ENCODE measurements around the gene ZNF732.

- TF ChIP-seq POLR2A (IDR thresholded peaks at IDR 0.05), result no peak
- TF ChIP-seq, protein P1, sequence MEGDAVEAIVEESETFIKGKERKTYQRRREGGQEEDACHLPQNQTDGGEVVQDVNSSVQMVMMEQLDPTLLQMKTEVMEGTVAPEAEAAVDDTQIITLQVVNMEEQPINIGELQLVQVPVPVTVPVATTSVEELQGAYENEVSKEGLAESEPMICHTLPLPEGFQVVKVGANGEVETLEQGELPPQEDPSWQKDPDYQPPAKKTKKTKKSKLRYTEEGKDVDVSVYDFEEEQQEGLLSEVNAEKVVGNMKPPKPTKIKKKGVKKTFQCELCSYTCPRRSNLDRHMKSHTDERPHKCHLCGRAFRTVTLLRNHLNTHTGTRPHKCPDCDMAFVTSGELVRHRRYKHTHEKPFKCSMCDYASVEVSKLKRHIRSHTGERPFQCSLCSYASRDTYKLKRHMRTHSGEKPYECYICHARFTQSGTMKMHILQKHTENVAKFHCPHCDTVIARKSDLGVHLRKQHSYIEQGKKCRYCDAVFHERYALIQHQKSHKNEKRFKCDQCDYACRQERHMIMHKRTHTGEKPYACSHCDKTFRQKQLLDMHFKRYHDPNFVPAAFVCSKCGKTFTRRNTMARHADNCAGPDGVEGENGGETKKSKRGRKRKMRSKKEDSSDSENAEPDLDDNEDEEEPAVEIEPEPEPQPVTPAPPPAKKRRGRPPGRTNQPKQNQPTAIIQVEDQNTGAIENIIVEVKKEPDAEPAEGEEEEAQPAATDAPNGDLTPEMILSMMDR (IDR thresholded peaks at IDR 0.05), result no peak
Measured at GRCh38 chr4:336099-336892, 31.0 kb upstream of the ZNF732 start.

Data from uterus (tissue), 2 donors.